SK-N-DZ (cell line): Measurements from ENCODE around the gene C1QTNF12.
A peak's percentile ranks its signal among the peaks of the same experiment; 100 is the strongest.

ENCODE experiments used
- DNase-seq: peaks from one replicate; pipeline ENCODE4 v3.0.0-alpha.2; 2015; ENCODE audit warnings: low spot score

C1QTNF12 gene

DNA sequence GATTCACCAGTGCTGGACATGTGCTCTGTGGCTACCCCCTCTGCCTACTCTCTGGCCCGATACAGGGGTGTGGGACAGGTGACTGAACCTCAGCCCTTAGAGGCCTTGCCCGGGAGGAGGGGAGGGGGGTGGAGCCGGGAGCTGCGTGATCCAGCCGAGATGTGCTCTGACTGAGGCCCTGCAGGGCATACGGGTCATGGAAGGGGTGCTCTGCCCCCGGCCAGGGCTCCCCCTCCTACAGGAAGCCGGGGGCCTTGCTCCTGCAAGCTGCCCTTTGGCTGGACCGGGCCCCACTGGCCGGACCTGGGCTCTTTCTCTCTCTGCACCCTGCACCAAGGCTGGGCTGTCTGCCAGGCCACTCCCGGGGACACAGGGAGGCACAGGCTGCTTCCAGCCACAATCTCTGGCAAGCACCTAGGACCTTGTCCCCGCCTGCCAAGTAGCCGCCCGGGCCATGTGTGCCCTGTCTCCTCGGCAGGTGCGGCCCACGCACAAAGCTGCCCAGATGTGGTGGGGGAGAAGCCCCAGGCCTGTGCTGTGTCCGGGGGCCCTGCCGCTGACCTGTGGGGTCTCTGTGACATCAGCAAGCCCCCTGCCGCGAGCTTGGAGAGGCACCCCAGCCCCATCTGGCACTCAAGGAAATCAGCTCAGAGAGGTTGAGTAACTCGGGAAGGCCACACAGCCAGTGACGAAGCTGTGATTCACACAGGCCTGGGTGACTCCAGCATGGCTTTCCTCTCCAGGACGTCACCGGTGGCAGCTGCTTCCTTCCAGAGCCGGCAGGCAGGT lies 35.2 kb upstream of the C1QTNF12 start:
- DNase-seq, result no peak

DNA sequence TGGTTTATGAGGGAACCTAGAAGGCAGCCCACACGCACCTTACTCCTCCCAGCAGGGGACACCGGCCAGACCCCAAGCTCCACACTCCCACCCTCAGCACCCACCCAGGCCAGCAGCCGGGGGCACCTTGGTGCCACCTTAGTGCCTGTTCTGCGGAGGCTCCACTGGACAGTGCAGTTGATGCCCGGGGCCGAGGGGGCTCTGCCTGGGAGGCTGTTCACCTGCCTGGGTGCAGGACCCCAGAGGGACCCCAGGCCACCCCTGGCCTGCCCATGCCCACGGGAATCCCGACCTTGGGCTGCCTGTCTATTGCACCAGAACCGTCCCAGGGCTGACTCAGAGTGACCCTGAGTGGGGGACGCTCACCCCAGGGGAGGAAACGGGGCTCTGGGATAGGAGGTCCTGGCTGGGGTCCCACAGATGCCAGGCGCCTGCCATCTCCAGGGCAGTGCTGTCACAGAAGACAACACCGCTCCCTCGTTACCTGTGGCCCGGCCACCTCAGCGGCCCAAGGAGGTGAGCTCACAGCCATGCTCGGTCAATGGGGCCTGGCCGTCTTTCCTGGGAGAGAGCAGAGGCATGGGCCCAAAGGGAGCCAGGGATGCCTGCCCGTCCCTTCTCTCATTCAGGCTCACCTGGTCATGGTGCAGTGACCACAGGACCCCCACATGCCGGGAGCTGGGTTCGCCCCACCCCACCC lies 34.4 kb upstream of the C1QTNF12 start:
- no peak for DNase-seq

DNA sequence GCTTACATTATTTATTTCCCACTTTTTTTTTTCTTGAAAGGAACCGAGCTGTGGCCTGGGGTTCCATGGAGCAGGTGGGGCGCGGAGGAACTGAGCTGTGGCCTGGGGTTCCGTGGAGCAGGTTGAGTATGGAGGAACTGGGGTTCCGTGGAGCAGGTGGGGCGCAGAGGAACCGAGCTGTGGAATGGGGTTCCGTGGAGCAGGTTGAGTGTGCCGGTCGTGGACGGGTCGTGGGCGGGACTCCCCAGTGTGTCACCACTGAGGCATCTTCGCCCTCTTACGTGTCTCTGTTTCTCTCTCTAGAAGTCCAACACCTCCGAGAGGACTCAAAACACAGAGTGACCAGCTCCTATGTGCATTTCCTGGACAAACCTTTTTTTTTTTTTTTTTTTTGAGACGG lies 32.5 kb upstream of the C1QTNF12 start:
- no peak for DNase-seq

DNA sequence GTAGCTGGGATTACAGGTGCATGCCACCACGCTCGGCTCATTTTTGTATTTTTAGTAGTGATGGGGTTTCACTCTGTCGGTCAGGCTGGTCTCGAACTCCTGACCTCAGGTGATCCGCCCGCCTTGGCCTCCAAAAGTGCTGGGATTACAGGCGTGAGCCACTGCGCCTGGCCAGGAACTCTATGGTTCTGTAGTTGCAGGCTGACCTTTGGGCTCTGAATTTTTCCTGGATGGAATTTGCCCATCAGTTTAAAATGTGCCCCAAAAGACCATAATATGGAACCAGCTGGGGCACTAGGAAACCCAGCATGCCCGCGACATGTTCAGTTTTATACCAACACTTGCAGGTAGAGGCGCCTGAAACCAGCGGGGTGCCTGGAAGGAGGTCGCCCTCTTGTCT lies 32.1 kb upstream of the C1QTNF12 start:
- DNase-seq, result no peak

DNA sequence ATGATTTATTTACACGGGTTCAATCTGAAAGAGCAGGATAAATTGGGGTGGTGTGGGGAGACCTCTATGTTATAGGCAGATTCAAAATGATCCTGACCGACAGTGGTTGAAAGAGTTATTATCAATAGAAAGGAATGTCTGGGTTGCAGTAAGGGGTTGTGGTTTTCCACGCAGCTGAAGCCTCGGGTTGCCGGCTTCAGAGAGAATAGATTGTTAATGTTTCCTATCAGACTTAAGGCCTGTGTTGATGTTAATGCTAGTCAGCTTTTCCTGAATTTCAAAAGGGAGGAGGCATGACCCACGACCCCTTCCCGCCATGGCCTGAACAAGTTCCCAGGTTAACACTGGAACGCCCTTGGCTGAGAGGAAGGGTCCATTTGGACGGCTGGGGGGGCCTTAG lies 29.3 kb upstream of the C1QTNF12 start:
- DNase-seq, result no peak

DNA sequence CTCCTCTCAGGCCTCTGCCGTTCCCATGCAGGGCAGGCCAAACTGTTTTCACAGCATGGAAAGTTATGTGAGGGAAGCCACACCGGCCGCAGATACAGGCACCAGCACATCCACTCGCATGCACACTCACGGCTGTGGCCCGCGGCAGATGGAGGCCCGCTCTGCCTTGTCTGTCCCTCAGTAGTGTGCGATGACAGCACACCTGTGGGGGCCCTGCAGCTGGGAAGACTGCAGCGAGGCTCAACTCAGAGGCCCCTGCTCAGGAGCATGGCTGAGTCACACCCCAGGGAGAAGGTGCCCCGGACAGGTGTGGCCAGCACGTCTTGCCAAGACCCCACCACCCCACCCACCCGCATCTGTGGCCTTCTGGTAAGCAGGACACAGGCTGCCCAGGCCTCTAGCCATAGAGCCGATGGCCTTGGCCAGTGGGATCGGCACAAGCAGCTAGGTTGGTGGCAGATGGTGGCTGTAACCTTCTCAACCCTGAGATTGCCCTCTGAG lies 28.5 kb upstream of the C1QTNF12 start:
- no peak for DNase-seq

DNA sequence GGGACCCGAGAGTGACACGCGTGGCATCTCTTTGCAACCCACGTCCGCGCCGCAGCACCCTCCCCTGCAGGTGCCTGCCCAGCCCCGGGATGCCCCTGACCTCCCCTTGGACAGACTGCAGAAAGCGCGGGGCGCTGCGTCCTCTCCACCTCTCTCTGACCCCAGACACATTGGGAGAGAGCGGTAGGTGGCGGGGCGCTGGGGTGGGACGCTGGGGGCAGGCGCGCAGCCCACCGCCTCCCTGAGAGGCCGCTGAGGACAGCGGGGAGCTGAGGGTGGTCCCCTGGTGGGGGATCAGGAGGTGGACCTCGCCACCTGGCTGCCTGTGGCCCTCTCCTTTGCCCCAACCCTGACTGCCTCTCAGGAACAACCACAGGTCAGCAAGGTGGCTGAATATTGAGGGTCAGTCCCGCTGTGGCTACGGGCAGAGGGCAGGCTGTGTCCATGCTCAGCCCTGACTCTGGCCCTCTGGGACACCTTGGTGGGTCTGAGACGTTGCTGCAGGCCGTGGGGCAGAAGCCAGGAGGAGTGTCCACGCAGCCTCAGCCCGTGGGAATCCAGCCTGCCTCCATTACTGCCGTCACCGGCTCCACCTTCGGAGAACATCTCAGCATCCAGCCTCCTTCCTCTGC lies 27.9 kb upstream of the C1QTNF12 start:
- no peak for DNase-seq

DNA sequence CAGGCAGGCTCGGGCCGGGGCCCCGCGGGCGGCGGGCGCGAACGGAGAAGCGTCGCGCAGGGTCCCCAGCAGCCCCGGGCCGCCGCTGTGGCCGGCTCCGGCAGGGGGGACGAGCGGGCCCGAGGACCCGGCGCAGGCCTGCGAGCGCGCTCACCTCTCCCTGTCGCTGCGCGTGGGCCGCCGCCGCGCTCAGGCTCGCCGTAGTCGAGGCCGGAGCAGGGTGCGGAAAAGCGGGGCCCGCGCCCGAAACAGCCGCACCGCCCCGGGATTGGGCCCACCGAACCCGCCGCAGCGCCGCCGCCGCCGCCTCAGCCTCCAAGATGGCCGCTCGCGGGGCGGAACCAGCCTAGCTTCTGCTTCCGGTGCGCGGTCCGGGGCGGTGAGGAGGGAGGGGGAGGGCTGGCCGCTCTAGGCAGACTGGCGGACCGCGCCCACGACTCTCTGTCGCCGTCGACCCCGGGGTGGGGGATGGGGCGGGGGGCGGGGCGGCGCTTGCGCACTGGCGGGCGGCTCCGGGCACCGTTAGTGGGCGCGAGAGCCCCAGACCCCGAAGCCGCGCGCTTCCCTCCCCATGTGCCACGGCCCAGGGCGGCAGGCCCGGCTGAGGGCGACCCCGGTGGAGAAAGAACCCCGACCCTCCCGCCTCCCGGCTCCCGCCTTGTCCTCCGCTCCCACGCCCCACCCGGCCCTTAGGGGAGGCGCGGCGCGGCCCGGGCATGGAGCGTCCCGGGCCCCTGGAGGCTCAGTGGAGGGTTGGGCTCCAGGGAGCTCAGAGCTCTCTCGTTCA lies 27.2 kb upstream of the C1QTNF12 start, which contains the start of gene UBE2J2:
TSS of gene UBE2J2 (minus strand) at position 343 of the 787 bp plus-strand sequence. CDS start 5,862 bp downstream, outside the sequence.
- peak; percentile 75 for DNase-seq

DNA sequence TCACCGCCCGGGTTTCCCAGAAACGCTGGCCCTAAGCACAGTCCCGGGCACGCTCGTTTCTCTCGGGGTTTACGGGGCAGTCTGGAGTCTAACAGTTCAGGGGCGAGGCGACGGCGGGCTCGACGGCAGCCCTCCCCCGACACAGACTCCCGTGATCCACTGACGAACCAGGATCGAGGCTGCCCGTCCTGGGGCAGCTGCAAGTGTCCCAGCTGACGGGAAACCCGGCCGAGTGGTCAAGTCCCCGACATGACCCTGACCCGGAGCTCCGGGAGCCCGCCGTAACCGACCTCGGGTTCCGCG lies 26.6 kb upstream of the C1QTNF12 start:
- no peak for DNase-seq

DNA sequence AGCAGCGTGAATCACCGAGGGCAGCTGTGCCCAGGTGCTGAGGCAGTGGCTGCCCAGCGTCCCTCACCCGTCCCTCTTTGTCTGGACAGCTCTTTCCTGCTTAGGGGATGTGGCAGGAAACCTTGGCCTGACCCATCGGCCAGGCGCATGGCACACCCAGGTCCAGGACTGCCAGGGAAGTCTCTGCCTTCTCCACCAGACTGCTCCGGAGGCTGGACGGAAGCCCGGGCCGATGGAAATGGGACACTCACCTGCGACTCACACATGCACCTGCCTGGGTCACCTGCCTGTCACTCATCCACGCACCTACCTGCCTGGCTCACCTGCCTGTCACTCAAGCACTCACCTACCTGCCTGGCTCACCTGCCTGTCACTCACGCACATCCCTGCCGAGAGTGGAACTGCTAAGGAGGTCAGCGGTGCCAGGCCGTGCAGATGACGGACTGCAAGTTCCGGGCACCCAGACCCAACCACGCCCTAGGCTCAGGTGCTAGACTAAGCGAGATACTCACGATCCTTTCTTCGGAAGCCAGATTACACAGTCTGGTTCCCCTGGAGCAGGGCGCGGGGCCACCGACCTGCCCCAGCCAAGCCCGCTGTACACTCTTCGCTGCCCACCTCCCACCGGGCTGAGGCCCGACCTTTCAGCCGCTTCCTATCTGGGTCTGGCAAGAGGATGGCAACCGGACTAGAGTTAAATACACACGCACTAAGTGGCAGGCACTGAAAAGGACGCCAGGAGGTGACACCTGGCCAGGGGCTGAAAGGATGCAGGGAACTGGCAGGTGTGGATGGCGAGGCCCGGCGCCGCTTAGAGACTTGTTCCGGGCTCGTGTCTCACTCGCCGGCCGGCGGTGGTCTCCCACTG lies 26.1 kb upstream of the C1QTNF12 start:
- no peak for DNase-seq

DNA sequence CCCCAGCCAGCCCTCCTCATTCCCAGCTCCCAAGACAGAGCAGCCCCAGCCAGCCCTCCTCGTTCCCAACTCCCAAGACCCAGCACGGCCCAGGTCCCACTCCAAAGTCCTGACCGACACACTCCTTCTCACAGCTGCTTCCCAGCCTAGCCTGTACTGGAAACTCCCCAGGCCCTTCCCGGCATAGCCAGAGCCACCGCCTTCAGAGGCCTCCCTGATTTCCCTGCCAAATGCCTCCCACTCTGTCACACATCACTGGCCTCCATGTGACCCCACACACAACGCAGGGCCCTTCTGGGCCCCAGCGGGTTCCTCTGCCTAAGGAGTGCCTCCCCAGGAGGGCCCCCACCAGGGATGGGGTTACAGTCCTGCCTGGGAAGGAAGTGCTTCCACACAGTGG lies 24.3 kb upstream of the C1QTNF12 start:
- DNase-seq, result no peak

DNA sequence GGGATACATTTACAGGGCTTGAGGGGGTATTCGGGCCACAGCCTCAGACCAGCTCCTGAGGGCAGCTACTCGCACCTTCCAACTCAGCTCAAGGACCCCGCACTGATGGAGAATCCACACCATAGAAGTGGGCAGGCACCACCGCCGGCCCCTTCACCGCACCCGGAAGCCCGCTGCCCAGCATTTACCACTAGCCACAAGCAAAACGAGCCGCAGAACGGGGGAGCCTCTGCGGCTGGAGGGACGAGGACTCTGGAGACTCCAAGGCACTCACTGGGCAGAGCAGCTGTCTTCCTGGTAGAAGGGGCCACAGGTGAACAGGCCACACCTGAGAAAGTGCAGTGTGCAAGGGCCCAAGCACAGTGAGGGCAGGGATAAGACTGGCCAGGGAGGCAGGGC lies 21.8 kb upstream of the C1QTNF12 start:
- no peak for DNase-seq

DNA sequence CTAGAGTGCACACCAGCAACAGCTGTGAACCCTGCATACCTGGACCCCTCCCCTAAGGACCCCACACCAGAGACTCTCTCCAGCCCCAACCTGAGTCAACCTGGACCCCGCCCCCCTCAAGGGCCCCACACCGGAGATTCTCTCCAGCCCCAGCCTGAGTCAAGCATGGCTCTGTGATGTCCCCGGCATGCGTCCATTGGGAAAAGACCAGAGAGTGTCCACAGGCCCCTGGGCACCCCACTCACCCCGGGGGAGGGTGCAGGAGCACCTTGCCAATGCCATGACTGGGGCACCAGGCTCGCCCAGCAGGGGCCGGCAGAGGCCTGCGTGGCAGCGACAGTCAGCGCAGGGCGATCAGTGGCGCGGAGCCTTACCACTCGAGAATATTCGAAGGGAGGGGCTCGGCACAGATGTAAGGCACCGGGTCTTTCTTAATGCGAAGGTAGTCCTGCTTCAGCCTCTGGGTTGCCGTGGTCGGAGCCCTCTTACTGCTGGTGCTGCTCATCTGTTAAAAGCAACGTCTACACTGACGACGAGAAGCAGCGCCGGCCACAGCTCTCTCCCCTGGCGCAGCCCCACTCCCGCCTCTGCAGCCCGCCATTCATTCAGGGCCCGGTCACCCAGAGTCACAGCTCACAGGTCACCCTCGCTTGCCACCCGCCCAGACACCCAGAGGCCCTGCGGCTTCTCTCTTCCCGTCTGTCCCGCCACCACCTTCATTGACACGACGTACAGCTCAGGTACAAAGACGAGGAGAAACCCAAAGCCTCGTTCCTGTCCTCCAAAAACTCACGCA lies 21.2 kb upstream of the C1QTNF12 start:
- no peak for DNase-seq

DNA sequence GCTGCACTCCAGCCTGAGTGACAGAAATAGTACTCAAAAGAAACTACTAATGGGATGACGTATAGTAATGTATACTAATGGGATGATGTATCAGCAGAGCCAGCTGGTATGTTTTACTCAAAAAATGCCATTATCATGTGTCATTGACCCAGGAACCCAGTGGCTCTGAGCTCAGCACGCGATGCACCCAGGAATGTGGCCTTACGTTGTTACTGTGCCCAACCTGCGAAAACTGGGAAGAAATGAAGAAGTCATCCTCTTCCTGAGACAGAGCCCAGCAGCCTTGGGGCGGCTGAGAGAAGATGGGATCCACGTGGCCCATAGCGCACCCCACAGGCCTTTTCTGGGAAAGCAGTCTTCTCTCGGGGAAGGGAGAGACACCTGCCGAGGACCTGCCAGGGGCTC lies 18.3 kb upstream of the C1QTNF12 start:
- no peak for DNase-seq

DNA sequence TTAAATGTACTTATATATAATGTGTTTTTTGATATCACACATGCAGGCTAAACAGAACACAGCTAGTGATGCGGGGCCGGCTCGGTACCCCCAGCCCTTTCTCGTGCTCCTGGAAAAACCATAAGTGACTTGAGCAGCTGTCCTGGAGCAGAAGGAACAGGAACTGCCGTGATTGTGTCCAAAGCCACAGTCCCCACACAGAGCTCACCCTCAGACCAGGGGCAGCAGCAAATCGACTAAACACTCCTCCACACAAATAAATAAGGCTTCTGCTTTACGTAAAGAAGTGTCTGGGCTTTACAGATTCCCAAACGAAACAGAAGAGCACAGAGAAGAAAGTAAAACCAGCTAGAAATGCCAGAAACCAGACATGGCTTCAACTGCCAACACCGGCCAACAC lies 17.5 kb upstream of the C1QTNF12 start:
- DNase-seq, result no peak

DNA sequence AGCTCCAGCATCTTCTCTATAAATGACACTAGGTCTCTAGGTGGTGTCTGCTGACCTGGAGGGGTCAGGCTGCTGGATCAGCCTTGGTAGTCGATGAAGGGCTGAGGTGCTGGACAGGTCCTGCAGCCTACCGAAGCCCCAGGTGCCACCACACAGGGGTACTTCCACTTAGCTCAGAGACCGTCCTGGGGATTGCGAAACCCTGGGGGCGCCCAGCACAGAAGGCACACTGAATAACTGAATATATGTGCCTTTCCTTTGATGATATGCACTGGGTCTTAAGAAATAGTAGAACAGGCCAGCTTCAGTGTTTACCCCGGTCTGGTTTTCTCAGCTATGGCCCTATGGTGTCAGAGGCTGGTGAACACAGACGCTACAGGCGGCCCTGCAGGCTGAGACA lies 16.2 kb upstream of the C1QTNF12 start:
- DNase-seq, result no peak

DNA sequence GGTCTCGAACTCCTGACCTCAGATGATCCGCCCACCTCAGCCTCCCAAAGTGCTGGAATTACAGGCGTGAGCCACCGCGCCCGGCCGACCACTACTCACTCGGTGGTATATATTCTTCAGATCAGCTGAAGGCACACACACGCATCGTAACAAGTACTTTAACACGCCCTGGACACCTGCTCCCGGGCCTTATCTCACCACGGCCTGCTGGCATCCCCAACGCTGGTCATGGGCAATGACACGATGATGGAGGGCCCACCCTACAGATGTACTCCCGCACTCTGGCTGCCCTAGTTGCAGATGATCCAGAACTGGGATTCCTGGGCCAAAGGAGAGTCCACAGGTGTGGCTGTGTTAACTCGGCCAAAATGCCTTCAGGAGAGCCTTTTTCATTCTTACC lies 15.5 kb upstream of the C1QTNF12 start:
- no peak for DNase-seq

DNA sequence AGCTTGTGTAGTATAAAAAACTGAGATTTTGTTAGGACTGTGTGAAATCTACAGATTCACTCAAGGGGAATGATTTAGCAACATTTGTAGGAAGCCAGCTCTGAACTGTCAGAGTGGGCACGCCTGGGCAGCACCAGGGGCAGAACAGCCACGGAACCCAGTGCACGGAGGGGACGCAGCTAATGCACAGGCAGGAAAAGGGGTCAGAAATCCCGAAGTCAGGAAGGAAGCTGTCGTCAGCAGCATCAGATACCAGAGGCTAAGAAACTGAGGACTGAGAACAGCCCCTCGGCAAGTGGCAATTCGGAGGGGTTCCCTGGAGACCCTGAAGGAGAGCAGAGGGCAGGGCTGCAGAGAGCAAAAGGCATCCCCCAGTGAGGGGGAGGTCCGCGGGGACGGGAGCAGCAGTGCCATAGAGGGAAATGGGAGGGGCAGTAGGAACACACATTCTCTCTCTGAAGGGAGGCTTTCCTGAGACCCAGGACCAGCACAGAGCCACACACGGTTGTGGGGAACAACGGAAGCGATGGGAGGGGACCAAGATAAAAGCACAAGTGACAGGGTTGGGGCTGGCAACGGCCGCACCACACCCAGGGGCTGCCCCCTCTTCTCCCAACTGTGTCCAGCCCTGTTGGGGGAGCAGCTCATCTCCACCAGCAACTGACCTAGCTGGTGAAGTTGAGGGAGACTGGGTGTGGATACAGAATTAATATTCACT lies 14.5 kb upstream of the C1QTNF12 start:
- DNase-seq, result no peak

DNA sequence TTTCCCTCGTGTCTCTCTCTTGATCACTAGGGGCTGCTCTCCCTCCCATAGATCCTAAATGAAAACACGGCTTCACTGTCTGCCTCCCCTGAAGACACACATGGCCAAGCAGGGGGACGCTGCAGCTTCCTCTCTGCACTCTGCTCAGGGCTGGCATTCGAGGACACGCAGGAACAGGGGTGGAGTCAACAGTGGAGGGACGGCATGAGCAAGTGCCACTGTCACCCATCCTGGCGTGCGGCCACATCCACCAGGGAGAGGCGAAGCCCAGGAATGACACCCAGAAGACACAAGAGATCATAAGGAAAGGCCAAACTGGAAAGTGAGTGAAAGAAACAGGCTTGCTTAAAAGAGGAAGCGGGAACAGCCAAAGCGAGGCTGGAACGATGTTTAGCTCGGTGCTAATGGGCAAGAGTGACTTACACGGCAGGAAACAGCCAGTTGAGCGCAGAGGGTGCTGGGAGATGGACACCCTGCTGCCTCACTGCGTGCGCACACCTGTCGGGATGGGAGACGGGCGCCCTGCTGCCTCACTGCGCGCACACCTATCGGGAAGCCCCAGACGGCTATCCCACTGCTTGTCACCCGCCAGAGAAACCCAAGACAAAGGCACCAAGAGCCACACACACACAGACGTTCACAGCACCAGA lies 13.6 kb upstream of the C1QTNF12 start:
- no peak for DNase-seq
